NCI-H1417 (cell line): Measurements from ENCODE around the gene ARMC10.
"Not testable (repeated sequence)": the region's sequence is repeated elsewhere in the genome, so short reads cannot be mapped to it uniquely, and the experiment has no call there.

Experiments
- DNase-seq, 3 experiments: peaks; one replicate each; lab custom pipeline; 2025; lab: John Stamatoyannopoulos, UW

The ARMC10 gene

GRCh38 chr7:103074519-103075336 lies at the start of gene ARMC10, which contains the start of gene FBXL13:
Gene ARMC10, plus strand, starts transcription at chr7:103075140. Its CDS starts 133 bp downstream, at chr7:103075273.
Gene FBXL13, minus strand, starts transcription at chr7:103074796.
- DNase-seq: peak; percentile 92 to 99 (median 97)

- DNase-seq: no peak
Observed at GRCh38 chr7:103025341-103025740, 49.6 kb upstream of the ARMC10 start.

GRCh38 chr7:103031024-103031423 lies 43.9 kb upstream of the ARMC10 start:
- DNase-seq: no peak

- DNase-seq: no peak
Observed at GRCh38 chr7:103031781-103032180, 43.2 kb upstream of the ARMC10 start.

GRCh38 chr7:103034318-103034717 lies 40.6 kb upstream of the ARMC10 start:
- not testable (repeated sequence) for DNase-seq

- no peak for DNase-seq
Observed at GRCh38 chr7:103037476-103037822, 37.5 kb upstream of the ARMC10 start.

GRCh38 chr7:103037823-103038739 lies 36.9 kb upstream of the ARMC10 start:
- peak; percentile 42 to 84 (median 69) for DNase-seq

- DNase-seq: not testable (repeated sequence)
Observed at GRCh38 chr7:103041815-103042214, 33.1 kb upstream of the ARMC10 start.

GRCh38 chr7:103048833-103049232 lies 26.1 kb upstream of the ARMC10 start:
- peak in 2 of 3 experiments; percentile 10 to 16 for DNase-seq

- no peak for DNase-seq
Observed at GRCh38 chr7:103051519-103051918, 23.4 kb upstream of the ARMC10 start.

- not testable (repeated sequence) for DNase-seq
Observed at GRCh38 chr7:103056006-103056405, 18.9 kb upstream of the ARMC10 start.

GRCh38 chr7:103058122-103058521 lies 16.8 kb upstream of the ARMC10 start:
- DNase-seq: no peak

GRCh38 chr7:103059471-103059870 lies 15.5 kb upstream of the ARMC10 start:
- no peak for DNase-seq

GRCh38 chr7:103063895-103064294 lies 11.0 kb upstream of the ARMC10 start:
- peak in 1 of 3 experiments; percentile 36 for DNase-seq

- DNase-seq: peak; percentile 17 to 31 (median 26)
Observed at GRCh38 chr7:103065667-103066066, 9.3 kb upstream of the ARMC10 start.

GRCh38 chr7:103068414-103069403 lies 6.2 kb upstream of the ARMC10 start:
- DNase-seq: no peak

GRCh38 chr7:103071000-103071399 lies 3.9 kb upstream of the ARMC10 start:
- no peak for DNase-seq

GRCh38 chr7:103073989-103074518 lies 886 bp upstream of the ARMC10 start:
- DNase-seq: peak in 2 of 3 experiments; percentile 76 to 84

GRCh38 chr7:103075337-103075918 lies 488 bp downstream of the ARMC10 start:
- peak; percentile 41 to 90 (median 87) for DNase-seq

- DNase-seq: no peak
Observed at GRCh38 chr7:103076764-103077163, 1.8 kb downstream of the ARMC10 start.

- no peak for DNase-seq
Observed at GRCh38 chr7:103077318-103077717, 2.4 kb downstream of the ARMC10 start.
